Loucy (cell line): ENCODE results near the gene EPHB3.

Source experiments
- H2AFZ ChIP-seq: fragments of 200-600 bp; sonication (generic); 2 replicates; pipeline ENCODE4 v1.6.0; 2016; ENCODE audit warnings: antibody characterized with exemption, mild to moderate bottlenecking, low read length, moderate library complexity
- H3F3A ChIP-seq: fragments of 200-600 bp; 2 replicates; pipeline ENCODE4 v1.6.0; 2016; ENCODE audit warnings: antibody characterized with exemption, low read depth, mild to moderate bottlenecking
- H3K27me3 ChIP-seq: fragments of 200-600 bp; sonication (generic); 2 replicates; pipeline ENCODE4 v1.6.1; 2014; ENCODE audit warnings: low read length, mild to moderate bottlenecking; ENCODE audit not compliant: insufficient read depth, poor library complexity, severe bottlenecking
- H3K36me3 ChIP-seq: fragments of 200-600 bp; sonication (generic); 2 replicates; pipeline ENCODE4 v1.6.1; 2016; ENCODE audit warnings: low read length; ENCODE audit not compliant: insufficient read depth
- H3K4me1 ChIP-seq: fragments of 200-600 bp; sonication (generic); 2 replicates; pipeline ENCODE4 v1.5.1; 2014; ENCODE audit warnings: low read length, mild to moderate bottlenecking; ENCODE audit not compliant: insufficient read depth, poor library complexity, severe bottlenecking
- H3K4me2 ChIP-seq: fragments of 200-600 bp; sonication (generic); 2 replicates; pipeline ENCODE4 v1.6.0; 2014; ENCODE audit warnings: antibody characterized with exemption, low read length, low read depth, mild to moderate bottlenecking; ENCODE audit not compliant: poor library complexity, severe bottlenecking
- H3K4me3 ChIP-seq: fragments of 200-600 bp; sonication (generic); 2 replicates; pipeline ENCODE4 v1.5.1; 2014; ENCODE audit warnings: low read length, mild to moderate bottlenecking, mixed read lengths; ENCODE audit not compliant: poor library complexity, severe bottlenecking
- H3K79me2 ChIP-seq: fragments of 200-600 bp; sonication (generic); 2 replicates; pipeline ENCODE4 v1.6.1; 2014; ENCODE audit warnings: low read length; ENCODE audit not compliant: insufficient read depth
- H3K9ac ChIP-seq: fragments of 200-600 bp; sonication (generic); 2 replicates; pipeline ENCODE4 v1.6.0; 2014; ENCODE audit warnings: mild to moderate bottlenecking, low read depth, low read length, moderate library complexity; ENCODE audit not compliant: poor library complexity, severe bottlenecking
- H3K9me2 ChIP-seq: fragments of 200-600 bp; sonication (generic); replicated peaks from 2 replicates; pipeline ENCODE4 v1.6.1; 2016; ENCODE audit warnings: low read depth, low read length, mixed read lengths
- H3K9me3 ChIP-seq: fragments of 200-600 bp; sonication (generic); 2 replicates; pipeline ENCODE4 v1.6.1; 2014; ENCODE audit warnings: mild to moderate bottlenecking, antibody characterized with exemption, low read length, low read depth; ENCODE audit not compliant: insufficient read depth
- H4K20me1 ChIP-seq: fragments of 200-600 bp; sonication (generic); 2 replicates; pipeline ENCODE4 v1.6.0; 2014; ENCODE audit warnings: antibody characterized with exemption, low read length, mild to moderate bottlenecking; ENCODE audit not compliant: insufficient read depth, poor library complexity, severe bottlenecking
- EZH2phosphoT487 ChIP-seq: fragments of 200-600 bp; IDR thresholded peaks from 2 replicates; pipeline ENCODE4 v1.6.1; 2018; ENCODE audit warnings: antibody characterized with exemption, mild to moderate bottlenecking, moderate library complexity, borderline replicate concordance
- TF ChIP-seq, protein P1 (sequence below): fragments of 200-600 bp; sonication (generic); conservative IDR thresholded peaks from 2 replicates; pipeline ENCODE4 v1.5.1; 2014; ENCODE audit warnings: mild to moderate bottlenecking, antibody characterized with exemption, low read length

Gene EPHB3

DNA sequence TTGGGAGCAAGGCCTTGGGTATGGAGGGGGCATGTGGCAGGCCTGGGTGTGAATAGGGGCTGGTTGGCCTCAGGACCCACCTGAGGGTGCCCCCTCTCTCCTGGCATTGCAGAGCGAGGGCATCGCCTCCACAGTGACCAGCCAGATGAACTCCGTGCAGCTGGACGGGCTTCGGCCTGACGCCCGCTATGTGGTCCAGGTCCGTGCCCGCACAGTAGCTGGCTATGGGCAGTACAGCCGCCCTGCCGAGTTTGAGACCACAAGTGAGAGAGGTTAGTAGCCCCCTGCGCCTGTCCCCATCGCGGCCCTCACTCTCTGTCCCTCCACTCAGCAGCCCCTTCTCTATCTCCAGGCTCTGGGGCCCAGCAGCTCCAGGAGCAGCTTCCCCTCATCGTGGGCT is 16.0 kb downstream of the EPHB3 start:
- Histone ChIP-seq H3K9me3 (no peaks in the 10 kb centered on the region), H3K4me1 (peaks cover 14% of the 10 kb centered on the region), H4K20me1 (no peaks in the 10 kb centered on the region), H3K4me2 (no peak overlapping the region), H3K4me3 (no peak overlapping the region), H3K79me2 (no peaks in the 10 kb centered on the region), H3K9ac (no peak overlapping the region), H3F3A (no peaks in the 10 kb centered on the region), H3K36me3 (no peaks in the 10 kb centered on the region), H3K9me2 (no peaks in the 10 kb centered on the region), H2AFZ (no peak overlapping the region), H3K27me3 (no peaks in the 10 kb centered on the region)
- no peak for TF ChIP-seq EZH2phosphoT487

DNA sequence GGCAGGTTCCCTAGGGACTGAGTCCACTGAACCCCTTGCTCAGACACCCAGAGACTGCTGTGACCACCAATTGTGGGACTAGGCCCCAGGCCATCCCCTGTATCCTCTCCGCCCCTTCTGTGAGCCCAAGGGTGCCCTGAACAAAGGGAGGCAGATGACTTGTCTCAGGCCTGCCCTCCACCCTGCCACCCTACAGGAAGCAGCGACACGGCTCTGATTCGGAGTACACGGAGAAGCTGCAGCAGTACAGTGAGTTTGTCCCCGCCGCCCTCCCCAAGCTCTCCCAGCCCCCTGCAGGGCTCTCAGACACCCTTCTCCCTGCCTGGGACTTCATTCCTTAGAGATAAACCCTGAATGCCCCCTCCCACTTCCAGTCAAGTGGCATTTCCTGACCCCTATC is 16.6 kb downstream of the EPHB3 start:
- no peaks in the 10 kb centered on the region for H4K20me1 ChIP-seq
- no peak overlapping the region for H3K4me2 ChIP-seq
- H3K9me3 ChIP-seq, result no peaks in the 10 kb centered on the region
- H3K9me2 ChIP-seq, result no peaks in the 10 kb centered on the region
- no peaks in the 10 kb centered on the region for H3K27me3 ChIP-seq
- no peak overlapping the region for H2AFZ ChIP-seq
- no peak overlapping the region for H3K4me3 ChIP-seq
- no peaks in the 10 kb centered on the region for H3K79me2 ChIP-seq
- H3K9ac ChIP-seq, result no peak overlapping the region
- TF ChIP-seq, protein P1, sequence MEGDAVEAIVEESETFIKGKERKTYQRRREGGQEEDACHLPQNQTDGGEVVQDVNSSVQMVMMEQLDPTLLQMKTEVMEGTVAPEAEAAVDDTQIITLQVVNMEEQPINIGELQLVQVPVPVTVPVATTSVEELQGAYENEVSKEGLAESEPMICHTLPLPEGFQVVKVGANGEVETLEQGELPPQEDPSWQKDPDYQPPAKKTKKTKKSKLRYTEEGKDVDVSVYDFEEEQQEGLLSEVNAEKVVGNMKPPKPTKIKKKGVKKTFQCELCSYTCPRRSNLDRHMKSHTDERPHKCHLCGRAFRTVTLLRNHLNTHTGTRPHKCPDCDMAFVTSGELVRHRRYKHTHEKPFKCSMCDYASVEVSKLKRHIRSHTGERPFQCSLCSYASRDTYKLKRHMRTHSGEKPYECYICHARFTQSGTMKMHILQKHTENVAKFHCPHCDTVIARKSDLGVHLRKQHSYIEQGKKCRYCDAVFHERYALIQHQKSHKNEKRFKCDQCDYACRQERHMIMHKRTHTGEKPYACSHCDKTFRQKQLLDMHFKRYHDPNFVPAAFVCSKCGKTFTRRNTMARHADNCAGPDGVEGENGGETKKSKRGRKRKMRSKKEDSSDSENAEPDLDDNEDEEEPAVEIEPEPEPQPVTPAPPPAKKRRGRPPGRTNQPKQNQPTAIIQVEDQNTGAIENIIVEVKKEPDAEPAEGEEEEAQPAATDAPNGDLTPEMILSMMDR, result no peak
- no peak for TF ChIP-seq EZH2phosphoT487
- H3K4me1 ChIP-seq, result peaks cover 14% of the 10 kb centered on the region
- no peaks in the 10 kb centered on the region for H3K36me3 ChIP-seq
- no peaks in the 10 kb centered on the region for H3F3A ChIP-seq

DNA sequence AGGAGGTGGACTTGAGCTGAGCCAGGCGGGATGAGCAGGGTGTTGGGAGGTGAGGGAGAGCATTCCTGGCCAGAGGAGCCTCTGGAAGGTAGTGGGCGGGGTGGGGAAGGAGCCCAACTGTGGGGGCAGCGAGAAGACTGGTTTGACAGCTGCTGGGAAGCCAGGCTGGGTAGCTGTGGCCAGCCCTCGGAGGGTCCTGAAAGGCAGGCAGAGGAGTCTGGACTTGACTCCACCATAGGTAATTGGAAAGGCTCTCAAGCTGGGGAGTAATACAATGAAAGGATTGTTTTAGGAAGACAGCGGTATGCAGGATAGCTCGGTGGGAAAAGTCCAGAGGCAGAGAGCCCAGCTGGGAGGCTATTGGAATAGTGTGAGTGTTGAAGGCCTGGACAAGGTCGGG is 17.2 kb downstream of the EPHB3 start:
- H3K4me1 ChIP-seq, result peaks cover 14% of the 10 kb centered on the region
- H2AFZ ChIP-seq, result no peak overlapping the region
- no peaks in the 10 kb centered on the region for H3K9me2 ChIP-seq
- no peaks in the 10 kb centered on the region for H4K20me1 ChIP-seq
- TF ChIP-seq, protein P1, result no peak
- no peak for TF ChIP-seq EZH2phosphoT487
- H3K36me3 ChIP-seq, result no peaks in the 10 kb centered on the region
- no peaks in the 10 kb centered on the region for H3K27me3 ChIP-seq
- H3K79me2 ChIP-seq, result no peaks in the 10 kb centered on the region
- H3F3A ChIP-seq, result no peaks in the 10 kb centered on the region
- no peak overlapping the region for H3K9ac ChIP-seq
- no peaks in the 10 kb centered on the region for H3K9me3 ChIP-seq
- no peak overlapping the region for H3K4me3 ChIP-seq
- H3K4me2 ChIP-seq, result no peak overlapping the region

DNA sequence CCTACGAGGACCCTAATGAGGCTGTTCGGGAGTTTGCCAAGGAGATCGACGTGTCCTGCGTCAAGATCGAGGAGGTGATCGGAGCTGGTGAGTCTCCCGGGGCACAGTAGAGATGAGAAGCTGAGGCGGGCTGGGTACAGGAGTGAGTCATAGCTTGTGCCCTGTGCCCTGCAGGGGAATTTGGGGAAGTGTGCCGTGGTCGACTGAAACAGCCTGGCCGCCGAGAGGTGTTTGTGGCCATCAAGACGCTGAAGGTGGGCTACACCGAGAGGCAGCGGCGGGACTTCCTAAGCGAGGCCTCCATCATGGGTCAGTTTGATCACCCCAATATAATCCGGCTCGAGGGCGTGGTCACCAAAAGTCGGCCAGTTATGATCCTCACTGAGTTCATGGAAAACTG is 17.9 kb downstream of the EPHB3 start:
- Histone ChIP-seq H4K20me1 (no peaks in the 10 kb centered on the region), H3K79me2 (no peaks in the 10 kb centered on the region), H3K4me2 (no peak overlapping the region), H2AFZ (no peak overlapping the region), H3K4me1 (peaks cover 9% of the 10 kb centered on the region), H3F3A (no peaks in the 10 kb centered on the region), H3K27me3 (no peaks in the 10 kb centered on the region), H3K9me2 (no peaks in the 10 kb centered on the region), H3K36me3 (no peaks in the 10 kb centered on the region), H3K4me3 (no peak overlapping the region), H3K9ac (no peak overlapping the region), H3K9me3 (no peaks in the 10 kb centered on the region)
- TF ChIP-seq, protein P1, result no peak
- no peak for TF ChIP-seq EZH2phosphoT487
